ENCODE measurements around the gene CTU2. TPM values are rescaled to one million over a fixed set of nuclear protein-coding genes. Genes with fewer than 3 reads are reported as not detected.

CTU2 gene
- total and polyA plus RNA-seq, 9 of the 15 experiments (the other 6 are each of a cell fraction or from before 2014, with no cell fraction given): 1.3 to 105 (median 23.2) TPM

DNA sequence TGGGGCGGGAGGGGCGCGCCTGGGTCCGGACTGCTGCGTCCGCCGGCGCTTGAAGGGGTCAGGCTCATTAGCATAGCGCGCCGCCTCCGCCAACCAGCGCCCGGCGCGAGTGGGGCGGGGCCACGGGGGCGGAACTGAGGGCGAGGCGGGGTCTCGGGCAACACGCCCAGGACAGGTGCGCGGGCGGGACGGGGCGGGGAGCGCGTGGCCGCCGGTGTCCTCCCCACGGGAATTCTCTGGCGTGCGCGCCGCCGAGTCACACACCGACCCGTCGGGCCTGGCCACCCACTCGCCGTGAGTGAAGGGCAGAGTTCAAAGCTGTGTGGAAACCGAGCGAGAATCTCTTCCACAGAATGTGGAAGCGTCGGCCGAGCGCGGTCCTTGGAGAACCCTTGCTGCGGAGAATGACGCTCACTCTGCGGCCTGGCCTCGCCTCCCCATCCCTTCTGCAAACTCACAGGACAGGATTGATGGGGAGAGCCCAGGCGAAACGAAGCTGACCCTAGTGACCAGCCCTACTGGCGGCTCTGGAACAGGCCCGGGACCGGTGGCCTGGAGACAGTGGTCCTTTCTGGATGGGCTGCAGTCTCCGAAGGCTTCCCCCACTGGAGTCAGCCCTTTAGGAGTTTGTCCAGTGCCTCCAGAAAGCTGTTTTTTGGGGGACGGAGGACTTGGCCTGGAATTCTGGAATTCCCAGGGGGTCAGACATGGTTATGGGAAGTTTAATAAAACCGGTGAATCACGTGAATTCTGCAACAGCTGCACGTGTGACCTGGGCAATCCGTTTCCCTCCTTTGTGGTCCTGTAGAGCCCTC is 19.7 kb upstream of the CTU2 start, which contains the start of gene SNAI3 (continued):
- TF ChIP-seq, protein P1, sequence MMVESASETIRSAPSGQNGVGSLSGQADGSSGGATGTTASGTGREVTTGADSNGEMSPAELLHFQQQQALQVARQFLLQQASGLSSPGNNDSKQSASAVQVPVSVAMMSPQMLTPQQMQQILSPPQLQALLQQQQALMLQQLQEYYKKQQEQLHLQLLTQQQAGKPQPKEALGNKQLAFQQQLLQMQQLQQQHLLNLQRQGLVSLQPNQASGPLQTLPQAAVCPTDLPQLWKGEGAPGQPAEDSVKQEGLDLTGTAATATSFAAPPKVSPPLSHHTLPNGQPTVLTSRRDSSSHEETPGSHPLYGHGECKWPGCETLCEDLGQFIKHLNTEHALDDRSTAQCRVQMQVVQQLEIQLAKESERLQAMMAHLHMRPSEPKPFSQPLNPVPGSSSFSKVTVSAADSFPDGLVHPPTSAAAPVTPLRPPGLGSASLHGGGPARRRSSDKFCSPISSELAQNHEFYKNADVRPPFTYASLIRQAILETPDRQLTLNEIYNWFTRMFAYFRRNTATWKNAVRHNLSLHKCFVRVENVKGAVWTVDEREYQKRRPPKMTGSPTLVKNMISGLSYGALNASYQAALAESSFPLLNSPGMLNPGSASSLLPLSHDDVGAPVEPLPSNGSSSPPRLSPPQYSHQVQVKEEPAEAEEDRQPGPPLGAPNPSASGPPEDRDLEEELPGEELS (CRISPR knock-in tag; IDR thresholded peaks at IDR 0.05; ENCODE audit: borderline replicate concordance): no peak
- TF ChIP-seq CEBPG (CRISPR knock-in tag; IDR thresholded peaks at IDR 0.05) (no peak), CEBPG (tag; conservative IDR thresholded peaks at IDR 0.05 in 1 of 2, IDR thresholded peaks at IDR 0.05 in 1 of 2) (no peak), TSC22D4 (tag; IDR thresholded peaks at IDR 0.05) (no peak), ZNF217 (CRISPR knock-in tag; IDR thresholded peaks at IDR 0.05) (no peak), TAF1 (IDR thresholded peaks at IDR 0.05; ENCODE audit: control insufficient read depth, extremely low read depth, insufficient read depth, low read length, severe bottlenecking) (peak; percentile 19), TOE1 (IDR thresholded peaks at IDR 0.05; ENCODE audit: borderline replicate concordance) (no peak; the same call in 1 of the 2 replicates), TOE1 (CRISPR knock-in tag; IDR thresholded peaks at IDR 0.05; ENCODE audit: borderline replicate concordance, low read depth) (no peak), POLR2AphosphoS5 (IDR thresholded peaks at IDR 0.05; ENCODE audit: control insufficient read depth, insufficient read depth, low read depth, low read length) (peak; percentile 62), POLR2A (conservative IDR thresholded peaks at IDR 0.05) (peak; percentile 74)
- TF ChIP-seq, protein P2, sequence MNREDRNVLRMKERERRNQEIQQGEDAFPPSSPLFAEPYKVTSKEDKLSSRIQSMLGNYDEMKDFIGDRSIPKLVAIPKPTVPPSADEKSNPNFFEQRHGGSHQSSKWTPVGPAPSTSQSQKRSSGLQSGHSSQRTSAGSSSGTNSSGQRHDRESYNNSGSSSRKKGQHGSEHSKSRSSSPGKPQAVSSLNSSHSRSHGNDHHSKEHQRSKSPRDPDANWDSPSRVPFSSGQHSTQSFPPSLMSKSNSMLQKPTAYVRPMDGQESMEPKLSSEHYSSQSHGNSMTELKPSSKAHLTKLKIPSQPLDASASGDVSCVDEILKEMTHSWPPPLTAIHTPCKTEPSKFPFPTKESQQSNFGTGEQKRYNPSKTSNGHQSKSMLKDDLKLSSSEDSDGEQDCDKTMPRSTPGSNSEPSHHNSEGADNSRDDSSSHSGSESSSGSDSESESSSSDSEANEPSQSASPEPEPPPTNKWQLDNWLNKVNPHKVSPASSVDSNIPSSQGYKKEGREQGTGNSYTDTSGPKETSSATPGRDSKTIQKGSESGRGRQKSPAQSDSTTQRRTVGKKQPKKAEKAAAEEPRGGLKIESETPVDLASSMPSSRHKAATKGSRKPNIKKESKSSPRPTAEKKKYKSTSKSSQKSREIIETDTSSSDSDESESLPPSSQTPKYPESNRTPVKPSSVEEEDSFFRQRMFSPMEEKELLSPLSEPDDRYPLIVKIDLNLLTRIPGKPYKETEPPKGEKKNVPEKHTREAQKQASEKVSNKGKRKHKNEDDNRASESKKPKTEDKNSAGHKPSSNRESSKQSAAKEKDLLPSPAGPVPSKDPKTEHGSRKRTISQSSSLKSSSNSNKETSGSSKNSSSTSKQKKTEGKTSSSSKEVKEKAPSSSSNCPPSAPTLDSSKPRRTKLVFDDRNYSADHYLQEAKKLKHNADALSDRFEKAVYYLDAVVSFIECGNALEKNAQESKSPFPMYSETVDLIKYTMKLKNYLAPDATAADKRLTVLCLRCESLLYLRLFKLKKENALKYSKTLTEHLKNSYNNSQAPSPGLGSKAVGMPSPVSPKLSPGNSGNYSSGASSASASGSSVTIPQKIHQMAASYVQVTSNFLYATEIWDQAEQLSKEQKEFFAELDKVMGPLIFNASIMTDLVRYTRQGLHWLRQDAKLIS (CRISPR knock-in tag; IDR thresholded peaks at IDR 0.05): no peak
- TF ChIP-seq, protein P3, sequence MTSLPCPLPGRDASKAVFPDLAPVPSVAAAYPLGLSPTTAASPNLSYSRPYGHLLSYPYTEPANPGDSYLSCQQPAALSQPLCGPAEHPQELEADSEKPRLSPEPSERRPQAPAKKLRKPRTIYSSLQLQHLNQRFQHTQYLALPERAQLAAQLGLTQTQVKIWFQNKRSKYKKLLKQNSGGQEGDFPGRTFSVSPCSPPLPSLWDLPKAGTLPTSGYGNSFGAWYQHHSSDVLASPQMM (CRISPR knock-in tag; IDR thresholded peaks at IDR 0.05): no peak
- TF ChIP-seq, protein P4, sequence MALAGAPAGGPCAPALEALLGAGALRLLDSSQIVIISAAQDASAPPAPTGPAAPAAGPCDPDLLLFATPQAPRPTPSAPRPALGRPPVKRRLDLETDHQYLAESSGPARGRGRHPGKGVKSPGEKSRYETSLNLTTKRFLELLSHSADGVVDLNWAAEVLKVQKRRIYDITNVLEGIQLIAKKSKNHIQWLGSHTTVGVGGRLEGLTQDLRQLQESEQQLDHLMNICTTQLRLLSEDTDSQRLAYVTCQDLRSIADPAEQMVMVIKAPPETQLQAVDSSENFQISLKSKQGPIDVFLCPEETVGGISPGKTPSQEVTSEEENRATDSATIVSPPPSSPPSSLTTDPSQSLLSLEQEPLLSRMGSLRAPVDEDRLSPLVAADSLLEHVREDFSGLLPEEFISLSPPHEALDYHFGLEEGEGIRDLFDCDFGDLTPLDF (CRISPR knock-in tag; IDR thresholded peaks at IDR 0.05): peak; percentile 33; the same call in 1 of the 2 replicates
- TF ChIP-seq, protein P5, sequence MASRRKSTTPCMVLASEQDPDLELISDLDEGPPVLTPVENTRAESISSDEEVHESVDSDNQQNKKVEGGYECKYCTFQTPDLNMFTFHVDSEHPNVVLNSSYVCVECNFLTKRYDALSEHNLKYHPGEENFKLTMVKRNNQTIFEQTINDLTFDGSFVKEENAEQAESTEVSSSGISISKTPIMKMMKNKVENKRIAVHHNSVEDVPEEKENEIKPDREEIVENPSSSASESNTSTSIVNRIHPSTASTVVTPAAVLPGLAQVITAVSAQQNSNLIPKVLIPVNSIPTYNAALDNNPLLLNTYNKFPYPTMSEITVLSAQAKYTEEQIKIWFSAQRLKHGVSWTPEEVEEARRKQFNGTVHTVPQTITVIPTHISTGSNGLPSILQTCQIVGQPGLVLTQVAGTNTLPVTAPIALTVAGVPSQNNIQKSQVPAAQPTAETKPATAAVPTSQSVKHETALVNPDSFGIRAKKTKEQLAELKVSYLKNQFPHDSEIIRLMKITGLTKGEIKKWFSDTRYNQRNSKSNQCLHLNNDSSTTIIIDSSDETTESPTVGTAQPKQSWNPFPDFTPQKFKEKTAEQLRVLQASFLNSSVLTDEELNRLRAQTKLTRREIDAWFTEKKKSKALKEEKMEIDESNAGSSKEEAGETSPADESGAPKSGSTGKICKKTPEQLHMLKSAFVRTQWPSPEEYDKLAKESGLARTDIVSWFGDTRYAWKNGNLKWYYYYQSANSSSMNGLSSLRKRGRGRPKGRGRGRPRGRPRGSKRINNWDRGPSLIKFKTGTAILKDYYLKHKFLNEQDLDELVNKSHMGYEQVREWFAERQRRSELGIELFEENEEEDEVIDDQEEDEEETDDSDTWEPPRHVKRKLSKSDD (conservative IDR thresholded peaks at IDR 0.05; ENCODE audit: low read length): no peak
